Lower leg skin (tissue), 4 donors: ENCODE results near the gene ZNF407. TPM values are rescaled to one million over a fixed set of nuclear protein-coding genes. Genes with fewer than 3 reads are reported as not detected.

Experiments used
- DNase-seq, 2 donors: peaks; one replicate each; pipeline ENCODE4 v3.0.0-alpha.2; 2019; ENCODE audit warnings: low spot score in 2 of 2
- H3K4me3 ChIP-seq: fragments of 200-600 bp; sonication (generic); 2 replicates; pipeline ENCODE4 v1.5.1; 2017; ENCODE audit warnings: mild to moderate bottlenecking, low read depth; ENCODE audit not compliant: poor library complexity, severe bottlenecking
- CTCF ChIP-seq, 3 donors: fragments of 450-650 bp; IDR thresholded peaks; one replicate each; pipeline ENCODE4 v1.5.1; 2016; ENCODE audit warnings: antibody characterized with exemption in 3 of 3, mild to moderate bottlenecking in 3 of 3, moderate library complexity in 2 of 3
- POLR2A ChIP-seq, 2 donors: fragments of 450-650 bp; IDR thresholded peaks; one replicate each; pipeline ENCODE4 v1.6.1; 2016 to 2017; ENCODE audit warnings: antibody characterized with exemption in 2 of 2, mild to moderate bottlenecking in 1 of 2, moderate library complexity in 1 of 2
- WGBS, 2 donors: methylation state at CpG; one replicate each; pipeline ENCODE4 v1.1.5; 2018; 5-methylcytosine and 5-hydroxymethylcytosine counted together
- intact Hi-C: fragments of 100-400 bp; cut with DNase I; formaldehyde crosslinking; loops from one replicate; pipeline ENCODE4 v1.15.0; 2023; ENCODE audit warnings: low total_unique reads
- total RNA-seq, 4 donors: library from RNA; depleted of rRNA; stranded (reverse); fragments of >200 nt; gene quantifications; one replicate each; pipeline ENCODE4 v1.1.0, GENCODE V29; 2016

ZNF407 gene
- total RNA-seq, 4 donors from 2014 or later = 7.0 to 13.9 (median 10.9) TPM

GRCh38 chr18:74573053-74573452 lies 24.6 kb upstream of the ZNF407 start:
- intact Hi-C loops = no loop called here
- no peak overlapping the region for H3K4me3 ChIP-seq
- TF ChIP-seq POLR2A (IDR thresholded peaks at IDR 0.05) (no peak), CTCF (IDR thresholded peaks at IDR 0.05) (no peak)
- no peak for DNase-seq

GRCh38 chr18:74574916-74575315 lies 22.8 kb upstream of the ZNF407 start:
- TF ChIP-seq POLR2A (IDR thresholded peaks at IDR 0.05) = no peak
- no peak for TF ChIP-seq CTCF (IDR thresholded peaks at IDR 0.05)
- no peak for DNase-seq
- 62 to 63% methylated on average over 2 of the region's 2 CpGs for WGBS, 2 donors
- no peak overlapping the region for H3K4me3 ChIP-seq
- intact Hi-C loops = no loop called here

GRCh38 chr18:74577019-74577418 lies 20.7 kb upstream of the ZNF407 start:
- intact Hi-C loops = no loop called here
- WGBS, 2 donors = 45 to 48% methylated on average over 5 of the region's 5 CpGs
- no peak for TF ChIP-seq POLR2A (IDR thresholded peaks at IDR 0.05)
- no peak for TF ChIP-seq CTCF (IDR thresholded peaks at IDR 0.05)
- no peak overlapping the region for H3K4me3 ChIP-seq
- DNase-seq = no peak

- WGBS, 2 donors = 29 to 38% methylated on average over 8 of the region's 8 CpGs
- intact Hi-C loops = no loop called here
- H3K4me3 ChIP-seq = no peak overlapping the region
- no peak for TF ChIP-seq CTCF (IDR thresholded peaks at IDR 0.05)
- no peak for TF ChIP-seq POLR2A (IDR thresholded peaks at IDR 0.05)
- no peak for DNase-seq
Observed at GRCh38 chr18:74579496-74580065, 18.1 kb upstream of the ZNF407 start.

- H3K4me3 ChIP-seq = no peak overlapping the region
- no peak for TF ChIP-seq CTCF (IDR thresholded peaks at IDR 0.05)
- TF ChIP-seq POLR2A (IDR thresholded peaks at IDR 0.05) = no peak
- 75 to 77% methylated on average over 6 of the region's 6 CpGs for WGBS, 2 donors
- intact Hi-C loops = no loop called here
- DNase-seq = no peak
Observed at GRCh38 chr18:74582642-74583041, 15.0 kb upstream of the ZNF407 start.

GRCh38 chr18:74587441-74587840 lies 10.2 kb upstream of the ZNF407 start:
- no peak overlapping the region for H3K4me3 ChIP-seq
- DNase-seq = no peak
- 73 to 76% methylated on average over 8 of the region's 8 CpGs for WGBS, 2 donors
- TF ChIP-seq POLR2A (IDR thresholded peaks at IDR 0.05) = no peak
- intact Hi-C loops = no loop called here
